ENCODE data around the gene RAD51AP2.
A peak's percentile ranks its signal among the peaks of the same experiment; 100 is the strongest.
"Not testable (repeated sequence)": the region's sequence is repeated elsewhere in the genome, so short reads cannot be mapped to it uniquely, and the experiment has no call there.

Gene RAD51AP2

GRCh38 chr2:17536416-17536815, 18.2 kb upstream of the RAD51AP2 start:
- no peak for FAIRE-seq

GRCh38 chr2:17533546-17533945, 15.3 kb upstream of the RAD51AP2 start:
- FAIRE-seq, result no peak

- FAIRE-seq, result no peak
Observed at GRCh38 chr2:17529771-17530170, 11.5 kb upstream of the RAD51AP2 start.

GRCh38 chr2:17522303-17522702, 4.1 kb upstream of the RAD51AP2 start:
- no peak for FAIRE-seq

GRCh38 chr2:17521621-17522020, 3.4 kb upstream of the RAD51AP2 start:
- peak; percentile 70 for FAIRE-seq

- no peak for FAIRE-seq
Observed at GRCh38 chr2:17520761-17521160, 2.5 kb upstream of the RAD51AP2 start.

GRCh38 chr2:17519486-17519885, 1.2 kb upstream of the RAD51AP2 start:
- FAIRE-seq, result no peak

GRCh38 chr2:17517481-17518211, 594 bp downstream of the RAD51AP2 start:
- FAIRE-seq, result no peak

- FAIRE-seq, result no peak
Observed at GRCh38 chr2:17515652-17516051, 2.6 kb downstream of the RAD51AP2 start.

- no peak for FAIRE-seq
Observed at GRCh38 chr2:17506736-17507616, 11.3 kb downstream of the RAD51AP2 start.

GRCh38 chr2:17497718-17498117, 20.5 kb downstream of the RAD51AP2 start:
- no peak for FAIRE-seq

GRCh38 chr2:17495590-17495989, 22.6 kb downstream of the RAD51AP2 start:
- no peak for FAIRE-seq

GRCh38 chr2:17490165-17490564, 28.1 kb downstream of the RAD51AP2 start:
- FAIRE-seq, result not testable (repeated sequence)

GRCh38 chr2:17488610-17489009, 29.6 kb downstream of the RAD51AP2 start:
- FAIRE-seq, result not testable (repeated sequence)

GRCh38 chr2:17483496-17483895, 34.7 kb downstream of the RAD51AP2 start:
- FAIRE-seq, result no peak

GRCh38 chr2:17482651-17483050, 35.6 kb downstream of the RAD51AP2 start:
- FAIRE-seq, result no peak

- FAIRE-seq, result no peak
Observed at GRCh38 chr2:17479875-17480274, 38.4 kb downstream of the RAD51AP2 start.

GRCh38 chr2:17476830-17477229, 41.4 kb downstream of the RAD51AP2 start:
- FAIRE-seq, result no peak

- no peak for FAIRE-seq
Observed at GRCh38 chr2:17476064-17476463, 42.2 kb downstream of the RAD51AP2 start.

GRCh38 chr2:17475286-17475685, 43.0 kb downstream of the RAD51AP2 start:
- FAIRE-seq, result no peak

GRCh38 chr2:17471979-17472378, 46.3 kb downstream of the RAD51AP2 start:
- no peak for FAIRE-seq

- no peak for FAIRE-seq
Observed at GRCh38 chr2:17470855-17471641, 47.2 kb downstream of the RAD51AP2 start.

- FAIRE-seq, result no peak
Observed at GRCh38 chr2:17461087-17461475, 57.2 kb downstream of the RAD51AP2 start.

Data from colon (tissue), 2 donors.